CD4-positive, alpha-beta T cell (primary cell): ENCODE data around the gene SUPT4H1. TPM values are rescaled to one million over a fixed set of nuclear protein-coding genes. Genes with fewer than 3 reads are reported as not detected.
"Not testable (repeated sequence)": the region's sequence is repeated elsewhere in the genome, so short reads cannot be mapped to it uniquely, and the experiment has no call there.

Experiments
- ATAC-seq: fragments of 200-7000 bp; cut with Tn5 transposase; one replicate; pipeline ENCODE4 v1.10.0; 2022; ENCODE audit warnings: mild to moderate bottlenecking; ENCODE audit not compliant: poor library complexity
- CTCF ChIA-PET: fragments of 350-600 bp; sonication (Branson Sonifier 250); formaldehyde crosslinking; loops from one replicate; lab custom pipeline; 2021; ENCODE audit warnings: antibody characterized with exemption, inconsistent platforms; lab: Charles Lee
- POLR2A ChIA-PET: fragments of 350-600 bp; sonication (Branson Sonifier 250); formaldehyde crosslinking; loops from one replicate; lab custom pipeline; 2021; ENCODE audit warnings: antibody characterized with exemption, inconsistent platforms; lab: Charles Lee
- DNase-seq, 14 experiments: peaks; one replicate each; pipeline ENCODE4 v3.0.0-alpha.2; 2013 to 2020; ENCODE audit warnings: mixed read lengths in 2 of 14
- H3K27ac ChIP-seq, 2 donors: one replicate each; pipeline versions ENCODE4 v1.5.1 to v1.7.0; 2013; ENCODE audit warnings: low read length in 2 of 2, low read depth in 1 of 2, mild to moderate bottlenecking in 1 of 2
- H3K27me3 ChIP-seq, 2 experiments: 1 replicate in 1 of 2; 2 replicates in 1 of 2; pipeline versions ENCODE4 v1.6.1 to v1.7.0; 2013; ENCODE audit warnings: low read length in 2 of 2, control low read depth in 1 of 2, mild to moderate bottlenecking in 1 of 2, moderate library complexity in 1 of 2; ENCODE audit not compliant: insufficient read depth in 2 of 2, control insufficient read depth in 1 of 2
- H3K36me3 ChIP-seq: one replicate; pipeline ENCODE4 v1.6.1; 2013; ENCODE audit warnings: low read length, control low read depth; ENCODE audit not compliant: insufficient read depth
- H3K4me1 ChIP-seq: one replicate; pipeline ENCODE4 v1.6.1; 2013; ENCODE audit warnings: low read length, control low read depth; ENCODE audit not compliant: insufficient read depth
- H3K4me3 ChIP-seq: one replicate; pipeline ENCODE4 v1.5.1; 2013; ENCODE audit warnings: mild to moderate bottlenecking, low read length, moderate library complexity
- H3K9me3 ChIP-seq, 2 experiments: 1 replicate in 1 of 2; 2 replicates in 1 of 2; pipeline versions ENCODE4 v1.6.1 to v1.7.0; 2013; ENCODE audit warnings: low read length in 2 of 2, mild to moderate bottlenecking in 2 of 2, control low read depth in 1 of 2, moderate library complexity in 1 of 2; ENCODE audit not compliant: control insufficient read depth in 1 of 2, insufficient read depth in 1 of 2
- H3K27ac Mint-ChIP-seq: one replicate; pipeline ENCODE4 v1.8.0; 2020; ENCODE audit warnings: mixed read lengths
- H3K27me3 Mint-ChIP-seq: one replicate; pipeline ENCODE4 v1.8.0; 2021; ENCODE audit warnings: mixed read lengths
- H3K36me3 Mint-ChIP-seq: one replicate; pipeline ENCODE4 v1.8.0; 2021; ENCODE audit warnings: low read depth, mixed read lengths
- H3K4me1 Mint-ChIP-seq: one replicate; pipeline ENCODE4 v1.8.0; 2021; ENCODE audit warnings: low read depth, mixed read lengths
- H3K4me3 Mint-ChIP-seq: one replicate; pipeline ENCODE4 v1.8.0; 2020; ENCODE audit warnings: mild to moderate bottlenecking, mixed read lengths
- H3K9me3 Mint-ChIP-seq: one replicate; pipeline ENCODE4 v1.8.0; 2020; ENCODE audit warnings: mixed read lengths
- CTCF ChIP-seq: fragments of 200-600 bp; IDR thresholded peaks from one replicate; pipeline ENCODE4 v1.8.0; 2022; ENCODE audit warnings: antibody characterized with exemption, mild to moderate bottlenecking
- intact Hi-C, 2 experiments: fragments of 100-400 bp; cut with DNase I in 1 of 2; cut with micrococcal nuclease in 1 of 2; formaldehyde crosslinking; loops; one replicate each; pipeline versions ENCODE4 v1.15.1 to v1.9.0; 2023 to 2025; cut with DNase I, micrococcal nuclease
- total RNA-seq, 174 experiments: library from RNA in 2 of 174; stranded (reverse) in 2 of 174; gene quantifications; one replicate each; pipeline ENCODE4 v1.2.3 and lab custom pipeline; 2021 to 2026

The SUPT4H1 gene
- total RNA-seq, 2 experiments from 2014 or later, result 46.5 to 47.0 TPM

GRCh38 chr17:58399974-58400373, 48.0 kb upstream of the SUPT4H1 start:
- Mint-ChIP-seq H3K9me3 (no peaks in the 10 kb centered on the region), H3K36me3 (no peaks in the 10 kb centered on the region), H3K27me3 (no peaks in the 10 kb centered on the region), H3K4me1 (no peaks in the 10 kb centered on the region), H3K27ac (no peak overlapping the region), H3K4me3 (no peak overlapping the region)
- intact Hi-C loops, result no loop called here
- ATAC-seq (no peak), DNase-seq (no peak)
- Histone ChIP-seq H3K4me1 (no peaks in the 10 kb centered on the region), H3K9me3 (no peaks in the 10 kb centered on the region), H3K27me3 (no peaks in the 10 kb centered on the region), H3K36me3 (no peaks in the 10 kb centered on the region), H3K4me3 (no peak overlapping the region), H3K27ac (no peak overlapping the region)
- TF ChIP-seq CTCF, result no peak
- POLR2A ChIA-PET, result interaction anchor here (0.9 kb wide), 1 partner anchor 48 kb away, joined by 3 read pairs; the partner anchor contains the start of gene SUPT4H1
- CTCF ChIA-PET, result no interaction called here

- Histone ChIP-seq H3K4me3 (no peak overlapping the region), H3K4me1 (no peaks in the 10 kb centered on the region), H3K27me3 (no peaks in the 10 kb centered on the region), H3K27ac (no peak overlapping the region), H3K9me3 (no peaks in the 10 kb centered on the region), H3K36me3 (no peaks in the 10 kb centered on the region)
- ChIA-PET CTCF (no interaction called here), POLR2A (no interaction called here)
- DNase-seq (no peak), ATAC-seq (no peak)
- Mint-ChIP-seq H3K27ac (no peak overlapping the region), H3K4me1 (no peaks in the 10 kb centered on the region), H3K9me3 (no peaks in the 10 kb centered on the region), H3K4me3 (no peak overlapping the region), H3K36me3 (no peaks in the 10 kb centered on the region), H3K27me3 (no peaks in the 10 kb centered on the region)
- intact Hi-C loops, result no loop called here
- TF ChIP-seq CTCF, result no peak
These were observed 46.7 kb upstream of the SUPT4H1 start for GRCh38 chr17:58398574-58399266.

- H3K36me3 Mint-ChIP-seq, H3K27me3 ChIP-seq, H3K4me3 Mint-ChIP-seq, H3K27ac ChIP-seq, intact Hi-C loops, H3K4me3 ChIP-seq, DNase-seq, ATAC-seq, H3K27ac Mint-ChIP-seq, POLR2A ChIA-PET, H3K9me3 ChIP-seq, H3K9me3 Mint-ChIP-seq, H3K4me1 ChIP-seq, H3K27me3 Mint-ChIP-seq, CTCF ChIA-PET, H3K4me1 Mint-ChIP-seq, H3K36me3 ChIP-seq: not testable (repeated sequence)
These were observed 45.4 kb upstream of the SUPT4H1 start for GRCh38 chr17:58397421-58397820.

GRCh38 chr17:58396173-58396572, 44.2 kb upstream of the SUPT4H1 start:
- H3K4me3 Mint-ChIP-seq, result no peak overlapping the region
- H3K27ac ChIP-seq, result no peak overlapping the region
- no peaks in the 10 kb centered on the region for H3K27me3 Mint-ChIP-seq
- no peaks in the 10 kb centered on the region for H3K4me1 Mint-ChIP-seq
- TF ChIP-seq CTCF, result no peak
- H3K9me3 ChIP-seq, result no peaks in the 10 kb centered on the region
- H3K27ac Mint-ChIP-seq, result no peak overlapping the region
- POLR2A ChIA-PET, result no interaction called here
- no peaks in the 10 kb centered on the region for H3K27me3 ChIP-seq
- H3K36me3 Mint-ChIP-seq, result no peaks in the 10 kb centered on the region
- no peaks in the 10 kb centered on the region for H3K9me3 Mint-ChIP-seq
- H3K4me3 ChIP-seq, result no peak overlapping the region
- H3K4me1 ChIP-seq, result no peaks in the 10 kb centered on the region
- intact Hi-C loops, result no loop called here
- CTCF ChIA-PET, result no interaction called here
- ATAC-seq (no peak), DNase-seq (no peak)
- H3K36me3 ChIP-seq, result no peaks in the 10 kb centered on the region
